Spleen (tissue), 7 donors: ENCODE measurements around the gene SKOR1.

Experiments
- POLR2A ChIP-seq, 3 donors: fragments of 450-650 bp; IDR thresholded peaks; one replicate each; pipeline ENCODE4 v1.5.1; 2017; ENCODE audit warnings: antibody characterized with exemption in 3 of 3, mild to moderate bottlenecking in 1 of 3
- TF ChIP-seq, protein P1 (sequence below), 11 experiments: fragments of 200-600 bp in 7 of 11; fragments of 450-650 bp in 4 of 11; sonication (generic) in 4 of 11; IDR thresholded peaks in 8 of 11; conservative IDR thresholded peaks in 3 of 11; 1 replicate in 7 of 11; 2 replicates in 4 of 11; pipeline versions ENCODE4 v1.4.0 to v1.8.0; 2016 to 2021; ENCODE audit warnings: antibody characterized with exemption in 11 of 11, inconsistent platforms in 4 of 11, mild to moderate bottlenecking in 1 of 11
- donor health status: DM: no; HTN: no; CAD: no; lungs with moderate emphysema.
- donor health status: DM: no; HTN: no; CAD: no.
- donor health status: DM: no; HTN: no; CAD: no.

DNA sequence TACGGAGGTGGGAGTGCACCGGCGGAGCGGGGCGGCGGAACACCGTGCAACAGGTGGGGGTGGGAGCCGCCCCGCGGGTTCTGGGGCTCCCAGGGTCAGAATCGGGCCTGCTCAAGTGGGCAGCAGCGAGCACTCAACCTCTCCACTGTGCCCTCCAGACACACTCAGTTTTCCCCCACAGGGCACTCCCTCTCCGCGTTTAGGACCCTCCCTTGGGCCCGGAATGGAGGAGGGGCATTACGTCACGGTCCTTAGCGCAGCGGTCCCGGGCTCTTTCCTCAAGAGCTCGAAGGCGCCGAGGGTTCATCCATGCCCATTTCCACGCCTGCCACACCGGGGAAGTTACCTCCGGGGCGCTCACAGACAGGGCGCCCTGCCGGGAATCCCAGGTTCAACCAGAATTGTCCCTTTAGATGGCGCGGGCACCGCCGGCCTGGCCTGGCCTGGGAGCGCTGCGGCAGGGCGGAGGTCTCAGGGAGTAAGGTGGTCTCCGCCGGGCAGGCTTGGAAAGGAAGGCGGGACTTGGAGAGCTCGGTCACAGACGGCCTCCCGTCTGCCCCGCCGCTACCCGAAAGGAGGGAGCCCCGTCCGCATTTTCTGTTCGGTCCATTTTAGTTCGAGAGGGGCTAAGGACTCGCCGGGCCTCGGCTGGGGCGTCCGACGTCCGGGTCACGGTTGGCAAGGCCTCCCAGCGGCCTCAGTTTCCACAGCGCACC is 9.4 kb downstream of the SKOR1 start:
- TF ChIP-seq, protein P1, sequence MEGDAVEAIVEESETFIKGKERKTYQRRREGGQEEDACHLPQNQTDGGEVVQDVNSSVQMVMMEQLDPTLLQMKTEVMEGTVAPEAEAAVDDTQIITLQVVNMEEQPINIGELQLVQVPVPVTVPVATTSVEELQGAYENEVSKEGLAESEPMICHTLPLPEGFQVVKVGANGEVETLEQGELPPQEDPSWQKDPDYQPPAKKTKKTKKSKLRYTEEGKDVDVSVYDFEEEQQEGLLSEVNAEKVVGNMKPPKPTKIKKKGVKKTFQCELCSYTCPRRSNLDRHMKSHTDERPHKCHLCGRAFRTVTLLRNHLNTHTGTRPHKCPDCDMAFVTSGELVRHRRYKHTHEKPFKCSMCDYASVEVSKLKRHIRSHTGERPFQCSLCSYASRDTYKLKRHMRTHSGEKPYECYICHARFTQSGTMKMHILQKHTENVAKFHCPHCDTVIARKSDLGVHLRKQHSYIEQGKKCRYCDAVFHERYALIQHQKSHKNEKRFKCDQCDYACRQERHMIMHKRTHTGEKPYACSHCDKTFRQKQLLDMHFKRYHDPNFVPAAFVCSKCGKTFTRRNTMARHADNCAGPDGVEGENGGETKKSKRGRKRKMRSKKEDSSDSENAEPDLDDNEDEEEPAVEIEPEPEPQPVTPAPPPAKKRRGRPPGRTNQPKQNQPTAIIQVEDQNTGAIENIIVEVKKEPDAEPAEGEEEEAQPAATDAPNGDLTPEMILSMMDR (IDR thresholded peaks at IDR 0.05 in 8 of 11, conservative IDR thresholded peaks at IDR 0.05 in 3 of 11), result no peak
- no peak for TF ChIP-seq POLR2A (IDR thresholded peaks at IDR 0.05)
